ENCODE data around the gene GTPBP4. TPM values are rescaled to one million over a fixed set of nuclear protein-coding genes. Genes with fewer than 3 reads are reported as not detected.

The GTPBP4 gene
- total RNA-seq, 1 donor from 2014 or later: 46.2 TPM

- Mint-ChIP-seq H3K4me1 (ENCODE audit: unreplicated experiment) (no peaks in the 10 kb centered on the region), H3K9me3 (ENCODE audit: unreplicated experiment) (no peaks in the 10 kb centered on the region), H3K27ac (ENCODE audit: unreplicated experiment) (no peak overlapping the region), H3K36me3 (ENCODE audit: low read depth, unreplicated experiment) (no peaks in the 10 kb centered on the region), H3K27me3 (ENCODE audit: unreplicated experiment) (peaks cover 5% of the 10 kb centered on the region), H3K4me3 (ENCODE audit: unreplicated experiment) (no peak overlapping the region)
- no peak for DNase-seq (ENCODE audit: low spot score)
- TF ChIP-seq CTCF (IDR thresholded peaks at IDR 0.05; ENCODE audit: unreplicated experiment): no peak
Observed at GRCh38 chr10:958856-959255, 29.4 kb upstream of the GTPBP4 start.

GRCh38 chr10:962342-962741 is 25.9 kb upstream of the GTPBP4 start:
- no peaks in the 10 kb centered on the region for H3K4me1 Mint-ChIP-seq (ENCODE audit: unreplicated experiment)
- H3K4me3 Mint-ChIP-seq (ENCODE audit: unreplicated experiment): no peak overlapping the region
- TF ChIP-seq CTCF (IDR thresholded peaks at IDR 0.05; ENCODE audit: unreplicated experiment): no peak
- DNase-seq (ENCODE audit: low spot score): no peak
- H3K9me3 Mint-ChIP-seq (ENCODE audit: unreplicated experiment): no peaks in the 10 kb centered on the region
- peaks cover 4% of the 10 kb centered on the region for H3K36me3 Mint-ChIP-seq (ENCODE audit: low read depth, unreplicated experiment)
- H3K27ac Mint-ChIP-seq (ENCODE audit: unreplicated experiment): no peak overlapping the region
- peaks cover 3% of the 10 kb centered on the region for H3K27me3 Mint-ChIP-seq (ENCODE audit: unreplicated experiment)

GRCh38 chr10:963186-963585 is 25.0 kb upstream of the GTPBP4 start:
- DNase-seq (ENCODE audit: low spot score): no peak
- H3K9me3 Mint-ChIP-seq (ENCODE audit: unreplicated experiment): no peaks in the 10 kb centered on the region
- peaks cover 4% of the 10 kb centered on the region for H3K36me3 Mint-ChIP-seq (ENCODE audit: low read depth, unreplicated experiment)
- no peaks in the 10 kb centered on the region for H3K4me1 Mint-ChIP-seq (ENCODE audit: unreplicated experiment)
- H3K4me3 Mint-ChIP-seq (ENCODE audit: unreplicated experiment): no peak overlapping the region
- no peak for TF ChIP-seq CTCF (IDR thresholded peaks at IDR 0.05; ENCODE audit: unreplicated experiment)
- H3K27me3 Mint-ChIP-seq (ENCODE audit: unreplicated experiment): peaks cover 3% of the 10 kb centered on the region
- H3K27ac Mint-ChIP-seq (ENCODE audit: unreplicated experiment): no peak overlapping the region

- no peak overlapping the region for H3K4me3 Mint-ChIP-seq (ENCODE audit: unreplicated experiment)
- H3K27ac Mint-ChIP-seq (ENCODE audit: unreplicated experiment): no peak overlapping the region
- peaks cover 3% of the 10 kb centered on the region for H3K4me1 Mint-ChIP-seq (ENCODE audit: unreplicated experiment)
- H3K27me3 Mint-ChIP-seq (ENCODE audit: unreplicated experiment): peaks cover 3% of the 10 kb centered on the region
- peaks cover 4% of the 10 kb centered on the region for H3K36me3 Mint-ChIP-seq (ENCODE audit: low read depth, unreplicated experiment)
- no peak for DNase-seq (ENCODE audit: low spot score)
- H3K9me3 Mint-ChIP-seq (ENCODE audit: unreplicated experiment): no peaks in the 10 kb centered on the region
- TF ChIP-seq CTCF (IDR thresholded peaks at IDR 0.05; ENCODE audit: unreplicated experiment): no peak
Observed at GRCh38 chr10:963655-964054, 24.6 kb upstream of the GTPBP4 start.

GRCh38 chr10:964321-964987 is 23.8 kb upstream of the GTPBP4 start:
- Mint-ChIP-seq H3K4me1 (ENCODE audit: unreplicated experiment) (peaks cover 8% of the 10 kb centered on the region), H3K9me3 (ENCODE audit: unreplicated experiment) (no peaks in the 10 kb centered on the region), H3K36me3 (ENCODE audit: low read depth, unreplicated experiment) (peaks cover 4% of the 10 kb centered on the region), H3K27ac (ENCODE audit: unreplicated experiment) (no peak overlapping the region), H3K27me3 (ENCODE audit: unreplicated experiment) (peaks cover 3% of the 10 kb centered on the region), H3K4me3 (ENCODE audit: unreplicated experiment) (no peak overlapping the region)
- no peak for TF ChIP-seq CTCF (IDR thresholded peaks at IDR 0.05; ENCODE audit: unreplicated experiment)
- DNase-seq (ENCODE audit: low spot score): no peak

Data from endothelial cell (in vitro differentiated cells).